HG03460 (cell line): ENCODE measurements around the gene USP47.
A peak's percentile ranks its signal among the peaks of the same experiment; 100 is the strongest.

Experiments
- ATAC-seq: cut with Tn5 transposase; IDR thresholded peaks from one replicate; pipeline ENCODE4 v1.9.1; 2021; ENCODE audit not compliant: unreplicated experiment

USP47 gene

GRCh38 chr11:11841723-11842420 lies at the start of gene USP47:
TSS of gene USP47 (plus strand) at chr11:11841972. CDS start at chr11:11842186, 214 bp downstream.
- peak; percentile 76 for ATAC-seq

- ATAC-seq: no peak
Measured at GRCh38 chr11:11793073-11793472, 48.7 kb upstream of the USP47 start.

DNA sequence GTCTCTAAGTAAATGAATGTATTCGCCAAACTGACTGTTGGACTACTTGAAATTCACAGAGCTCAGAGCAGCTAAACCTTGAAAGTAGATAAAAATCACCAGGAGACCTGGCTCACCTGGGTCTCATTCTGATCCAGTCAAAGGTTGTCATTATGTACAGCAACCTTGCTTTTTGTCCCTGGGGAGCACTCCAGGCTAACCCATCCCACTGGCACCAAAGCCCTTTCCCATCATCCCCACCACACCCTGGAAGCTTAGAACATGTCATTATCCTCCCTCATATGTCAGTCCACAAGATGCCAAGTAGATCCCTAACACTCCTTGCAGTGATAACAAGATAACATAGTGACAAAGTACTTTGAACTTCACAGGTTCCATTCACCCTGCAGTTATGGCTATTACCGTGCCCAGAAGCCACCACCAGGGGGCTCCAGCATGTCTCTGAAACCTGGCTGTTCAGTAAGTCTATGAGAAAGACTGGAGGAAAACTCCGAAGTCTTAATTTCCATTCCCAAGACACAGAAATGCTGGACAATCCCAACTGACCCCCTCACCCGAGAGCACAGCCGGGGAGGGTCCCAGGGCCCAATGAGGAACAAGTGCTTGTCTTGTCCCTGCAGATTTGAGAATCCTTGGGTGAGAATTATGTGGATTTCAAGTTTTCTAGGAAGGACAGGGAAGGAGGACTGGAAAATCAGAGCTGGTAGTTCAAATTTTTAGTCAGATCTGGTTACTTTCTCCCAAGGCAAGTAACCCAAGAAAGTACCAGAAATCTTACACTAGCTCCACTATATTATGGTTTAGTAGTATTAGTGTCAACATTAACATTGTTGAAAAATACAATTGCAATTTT lies 43.0 kb upstream of the USP47 start:
- no peak for ATAC-seq

DNA sequence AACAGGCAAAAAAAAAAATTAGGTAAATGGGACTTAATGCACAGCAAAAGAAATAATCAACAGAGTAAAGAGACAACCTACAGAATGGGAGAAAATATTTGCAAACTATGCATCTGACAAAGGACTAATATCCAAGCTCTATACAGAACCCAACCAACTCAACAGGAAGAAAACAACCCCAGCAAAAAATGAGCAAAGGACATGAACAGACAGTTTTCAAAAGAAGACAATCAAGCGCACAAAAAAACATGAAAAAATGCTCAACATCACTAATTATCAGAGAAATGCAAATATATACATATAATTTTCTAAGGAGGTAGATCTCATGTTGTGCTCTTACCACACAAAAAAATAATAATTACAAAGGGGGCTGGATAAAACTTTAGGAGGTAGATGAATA lies 36.5 kb upstream of the USP47 start:
- ATAC-seq: no peak

GRCh38 chr11:11806074-11806473 lies 35.7 kb upstream of the USP47 start:
- no peak for ATAC-seq

GRCh38 chr11:11806586-11806985 lies 35.2 kb upstream of the USP47 start:
- no peak for ATAC-seq

- no peak for ATAC-seq
Measured at GRCh38 chr11:11807811-11808782, 33.7 kb upstream of the USP47 start.

DNA sequence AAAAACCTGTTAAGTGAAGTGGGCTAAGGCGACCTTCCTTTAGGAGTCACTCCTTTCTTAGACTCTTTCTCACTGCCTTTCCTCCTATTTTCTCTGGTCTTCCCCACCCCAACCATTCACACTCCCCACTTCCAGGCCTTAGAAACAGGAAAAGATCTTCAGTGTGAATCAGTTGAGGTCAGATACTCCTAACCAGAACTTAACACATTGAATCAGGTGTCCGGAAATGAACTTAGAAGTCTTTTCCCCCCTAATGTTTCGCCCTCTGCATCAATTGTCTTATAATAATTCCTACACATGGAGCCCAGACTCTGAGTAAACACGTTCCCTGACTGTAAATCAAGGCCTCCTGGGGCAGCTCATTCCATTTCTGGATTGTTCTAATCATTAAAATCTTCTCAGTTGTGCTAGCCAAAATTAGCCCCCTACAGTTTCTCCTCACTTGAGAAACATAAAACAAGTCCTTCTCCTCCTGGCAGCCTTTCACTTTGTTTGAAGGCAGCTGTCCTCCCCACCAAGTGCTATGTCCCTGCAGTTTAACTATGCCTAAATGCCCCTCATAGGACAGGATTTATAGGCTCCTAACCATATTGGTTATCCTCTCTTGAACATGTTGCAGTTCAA lies 32.7 kb upstream of the USP47 start:
- ATAC-seq: no peak

GRCh38 chr11:11810764-11811726 lies 30.7 kb upstream of the USP47 start:
- ATAC-seq: no peak

- no peak for ATAC-seq
Measured at GRCh38 chr11:11813288-11813962, 28.3 kb upstream of the USP47 start.

GRCh38 chr11:11814614-11815452 lies 26.9 kb upstream of the USP47 start:
- ATAC-seq: no peak

- ATAC-seq: no peak
Measured at GRCh38 chr11:11816511-11817314, 25.1 kb upstream of the USP47 start.

GRCh38 chr11:11817957-11818356 lies 23.8 kb upstream of the USP47 start:
- no peak for ATAC-seq

DNA sequence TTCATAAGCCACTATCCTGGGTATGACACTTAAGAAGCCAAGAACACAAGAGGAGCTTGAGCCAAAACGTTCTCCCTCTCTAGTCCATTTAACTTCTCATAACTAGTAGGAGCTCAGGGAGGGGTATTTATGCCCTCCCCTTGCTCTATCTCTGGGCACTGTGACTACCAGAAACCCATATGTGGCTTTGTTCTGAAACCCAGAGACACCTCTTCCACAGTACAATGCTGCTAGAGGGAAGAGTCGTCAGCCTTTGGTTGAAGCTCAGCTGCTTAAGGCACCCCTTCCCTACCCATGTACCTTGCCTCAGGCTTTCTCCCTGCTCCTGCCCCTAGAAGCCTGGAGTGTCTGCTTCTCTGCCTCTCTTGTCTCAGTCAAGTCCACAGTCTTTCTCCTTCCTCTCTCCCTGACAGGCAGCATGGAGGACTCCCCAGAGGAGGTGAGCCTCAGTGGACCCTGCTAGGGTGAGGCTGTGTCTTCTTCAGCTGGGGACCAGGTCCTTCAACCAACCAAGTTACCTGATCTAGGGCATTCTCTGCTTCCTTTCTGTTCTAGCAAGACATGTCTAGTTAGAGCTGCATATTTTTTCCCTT lies 23.1 kb upstream of the USP47 start:
- ATAC-seq: no peak

DNA sequence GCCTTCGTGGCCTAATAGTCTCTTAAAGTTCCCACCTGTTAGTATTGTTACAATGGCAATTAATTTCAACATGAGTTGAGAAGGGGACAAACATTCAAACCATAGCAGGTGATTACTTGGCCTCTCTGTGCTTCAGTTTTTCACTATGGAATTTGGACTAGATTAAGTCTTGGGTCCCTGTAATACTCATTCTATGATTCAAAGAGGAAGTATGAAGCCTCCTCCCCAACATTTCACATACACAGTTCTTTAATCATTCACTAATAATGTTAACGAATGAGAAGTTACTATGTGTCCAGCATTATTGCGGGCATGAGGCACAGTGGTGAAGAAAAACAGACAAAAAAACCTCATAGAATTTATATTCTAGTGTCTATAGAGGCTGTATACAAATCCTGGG lies 19.9 kb upstream of the USP47 start:
- no peak for ATAC-seq

- no peak for ATAC-seq
Measured at GRCh38 chr11:11822946-11823345, 18.8 kb upstream of the USP47 start.

DNA sequence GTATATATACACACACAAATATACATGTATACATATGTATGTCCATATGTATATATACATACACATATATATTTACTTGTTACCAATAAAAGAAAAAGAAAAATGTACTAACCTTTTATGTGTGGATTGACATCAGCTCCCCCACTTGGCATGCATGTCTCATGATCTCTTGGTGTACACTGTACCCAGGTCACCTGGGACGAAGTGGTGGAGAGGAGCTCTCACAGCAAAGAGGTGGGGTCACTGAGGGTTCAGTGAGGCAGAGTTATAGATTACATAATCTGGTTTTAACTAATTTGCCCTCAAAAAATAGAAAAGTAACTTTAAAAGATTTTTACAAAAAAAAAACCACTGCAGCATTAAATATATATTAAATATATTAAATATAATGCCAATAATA lies 15.5 kb upstream of the USP47 start:
- ATAC-seq: no peak
